Retina (tissue), 1 donor: ENCODE results near the gene OVCA2.

ENCODE experiments used
- DNase-seq: peaks from one replicate; pipeline ENCODE4 v3.0.0-alpha.2; 2016

Gene OVCA2

GRCh38 chr17:2054512-2055291, 12.9 kb downstream of the OVCA2 start, which contains the start of gene HIC1:
Gene HIC1, plus strand, starts transcription at chr17:2055103. Its CDS starts 1,588 bp downstream, at chr17:2056691.
- peak; percentile 92 for DNase-seq

DNA sequence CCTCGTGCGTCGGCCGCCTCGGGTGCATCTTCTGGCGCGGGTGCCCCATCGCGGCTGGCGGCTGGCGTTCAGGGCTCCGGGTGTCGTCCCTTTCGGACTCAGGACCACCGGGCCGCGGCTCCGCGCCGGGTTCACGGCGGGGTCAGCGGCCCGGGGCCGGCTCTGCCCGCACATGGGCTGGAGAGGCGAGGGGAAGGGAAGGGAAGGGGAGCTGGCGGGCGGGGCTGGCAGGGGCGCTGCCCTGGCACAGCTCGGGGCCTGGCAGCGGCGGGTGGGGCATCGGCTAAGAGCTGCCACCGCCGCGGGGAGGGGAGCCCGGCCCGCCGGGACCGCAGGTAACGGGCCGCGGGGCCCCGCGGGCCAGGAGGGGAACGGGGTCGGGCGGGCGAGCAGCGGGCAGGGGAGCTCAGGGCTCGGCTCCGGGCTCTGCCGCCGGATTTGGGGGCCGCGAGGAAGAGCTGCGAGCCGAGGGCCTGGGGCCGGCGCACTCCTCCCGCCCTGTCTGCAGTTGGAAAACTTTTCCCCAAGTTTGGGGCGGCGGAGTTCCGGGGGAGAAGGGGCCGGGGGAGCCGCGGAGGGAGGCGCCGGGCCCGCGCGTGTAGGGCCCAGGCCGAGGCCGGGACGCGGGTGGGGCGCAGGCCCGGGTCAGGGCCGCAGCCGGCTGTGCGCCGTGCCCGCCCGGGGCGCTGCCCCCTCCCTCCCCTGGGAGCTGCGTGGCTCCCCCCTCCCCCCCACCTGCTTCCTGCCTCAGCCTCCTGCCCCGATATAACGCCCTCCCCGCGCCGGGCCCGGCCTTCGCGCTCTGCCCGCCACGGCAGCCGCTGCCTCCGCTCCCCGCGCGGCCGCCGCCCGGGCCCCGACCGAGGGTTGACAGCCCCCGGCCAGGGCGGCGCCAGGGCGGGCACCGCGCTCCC, 13.7 kb downstream of the OVCA2 start:
- no peak for DNase-seq

- peak; percentile 68 for DNase-seq
Measured at GRCh38 chr17:2056206-2057174, 14.7 kb downstream of the OVCA2 start.

- DNase-seq = peak; percentile 65
Measured at GRCh38 chr17:2057175-2057759, 15.4 kb downstream of the OVCA2 start.

DNA sequence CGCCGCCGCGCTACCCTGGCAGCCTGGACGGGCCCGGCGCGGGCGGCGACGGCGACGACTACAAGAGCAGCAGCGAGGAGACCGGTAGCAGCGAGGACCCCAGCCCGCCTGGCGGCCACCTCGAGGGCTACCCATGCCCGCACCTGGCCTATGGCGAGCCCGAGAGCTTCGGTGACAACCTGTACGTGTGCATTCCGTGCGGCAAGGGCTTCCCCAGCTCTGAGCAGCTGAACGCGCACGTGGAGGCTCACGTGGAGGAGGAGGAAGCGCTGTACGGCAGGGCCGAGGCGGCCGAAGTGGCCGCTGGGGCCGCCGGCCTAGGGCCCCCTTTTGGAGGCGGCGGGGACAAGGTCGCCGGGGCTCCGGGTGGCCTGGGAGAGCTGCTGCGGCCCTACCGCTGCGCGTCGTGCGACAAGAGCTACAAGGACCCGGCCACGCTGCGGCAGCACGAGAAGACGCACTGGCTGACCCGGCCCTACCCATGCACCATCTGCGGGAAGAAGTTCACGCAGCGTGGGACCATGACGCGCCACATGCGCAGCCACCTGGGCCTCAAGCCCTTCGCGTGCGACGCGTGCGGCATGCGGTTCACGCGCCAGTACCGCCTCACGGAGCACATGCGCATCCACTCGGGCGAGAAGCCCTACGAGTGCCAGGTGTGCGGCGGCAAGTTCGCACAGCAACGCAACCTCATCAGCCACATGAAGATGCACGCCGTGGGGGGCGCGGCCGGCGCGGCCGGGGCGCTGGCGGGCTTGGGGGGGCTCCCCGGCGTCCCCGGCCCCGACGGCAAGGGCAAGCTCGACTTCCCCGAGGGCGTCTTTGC, 16.2 kb downstream of the OVCA2 start:
- DNase-seq = peak; percentile 74

- DNase-seq = peak; percentile 52
Measured at GRCh38 chr17:2058586-2059546, 17.0 kb downstream of the OVCA2 start.

GRCh38 chr17:2059547-2060384, 17.9 kb downstream of the OVCA2 start:
- no peak for DNase-seq

DNA sequence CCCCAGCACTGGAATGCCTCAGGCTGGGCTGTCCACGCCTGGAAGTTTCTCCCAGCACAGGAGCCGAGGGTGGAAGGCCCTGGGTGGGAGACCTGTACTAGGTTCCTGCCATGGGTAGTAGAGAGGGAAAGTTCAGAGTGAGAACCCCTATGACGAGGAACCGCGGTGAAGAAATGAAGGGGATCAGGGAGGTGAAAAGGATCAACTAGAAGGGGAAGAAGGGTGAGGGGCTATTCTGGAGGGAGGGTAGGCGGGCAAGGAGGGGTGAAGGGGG, 18.5 kb downstream of the OVCA2 start:
- no peak for DNase-seq

DNA sequence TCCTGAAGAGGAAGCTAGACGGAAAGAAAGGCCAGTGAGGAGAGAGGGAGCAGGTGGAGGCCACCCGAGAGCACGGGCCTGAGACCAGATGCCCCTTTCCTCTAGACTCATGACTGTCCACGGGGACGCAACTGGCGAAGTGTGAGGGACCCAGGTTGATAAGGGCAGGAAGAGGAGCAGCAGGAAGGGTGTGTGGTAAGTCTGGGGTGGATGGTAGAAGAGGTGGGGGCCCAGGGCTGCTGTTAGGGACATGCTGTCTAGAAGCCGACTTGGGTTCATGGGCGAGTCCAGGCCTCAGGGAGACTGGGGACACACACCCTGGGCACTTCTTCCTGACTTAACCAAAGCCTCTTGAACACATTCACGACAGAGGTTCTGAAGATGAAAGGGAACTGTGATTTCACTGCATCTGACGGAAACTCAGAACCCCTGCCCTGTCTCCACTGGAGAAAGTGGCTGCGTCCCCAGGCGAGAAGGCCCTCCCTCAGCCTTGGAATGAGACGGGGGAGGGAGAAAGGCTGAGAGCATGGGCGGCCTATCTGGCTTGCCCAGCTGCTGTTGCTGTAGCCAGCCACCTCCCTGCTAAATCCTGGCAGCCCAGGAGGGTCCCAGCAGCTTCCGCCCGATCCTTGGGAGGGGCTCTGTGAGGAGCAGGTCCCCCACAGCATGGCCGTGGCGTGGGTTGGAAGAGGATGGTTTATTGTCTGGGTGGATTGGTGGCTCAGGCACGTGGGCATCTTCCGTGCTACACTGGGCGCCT, 19.0 kb downstream of the OVCA2 start:
- no peak for DNase-seq

DNA sequence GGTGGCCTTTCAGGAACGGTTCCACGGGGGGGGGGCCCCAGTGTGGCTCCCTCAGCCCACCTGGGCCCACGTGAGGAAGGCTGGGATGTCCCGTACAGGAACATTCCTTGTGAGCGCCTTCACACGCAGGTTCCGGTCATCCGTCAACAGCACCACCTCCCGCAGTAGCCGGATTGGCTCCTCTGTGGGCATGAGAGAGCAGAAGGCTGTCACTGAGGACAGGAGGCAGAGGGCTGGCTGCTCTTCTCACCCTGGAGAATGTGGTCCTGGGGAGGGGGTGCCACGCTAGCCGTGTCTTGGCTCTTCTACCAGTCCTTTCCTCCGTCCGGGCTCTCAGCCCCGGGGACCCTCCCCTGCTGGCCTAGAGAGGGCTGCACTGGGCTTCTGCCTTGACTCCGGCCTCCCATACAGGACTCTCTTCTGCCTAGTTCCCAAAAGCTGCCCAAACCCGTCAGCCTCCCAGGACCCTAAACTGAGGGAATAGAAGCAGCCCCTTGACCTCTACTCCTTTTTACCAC, 19.7 kb downstream of the OVCA2 start:
- DNase-seq = no peak

GRCh38 chr17:2062571-2063183, 20.9 kb downstream of the OVCA2 start:
- no peak for DNase-seq

DNA sequence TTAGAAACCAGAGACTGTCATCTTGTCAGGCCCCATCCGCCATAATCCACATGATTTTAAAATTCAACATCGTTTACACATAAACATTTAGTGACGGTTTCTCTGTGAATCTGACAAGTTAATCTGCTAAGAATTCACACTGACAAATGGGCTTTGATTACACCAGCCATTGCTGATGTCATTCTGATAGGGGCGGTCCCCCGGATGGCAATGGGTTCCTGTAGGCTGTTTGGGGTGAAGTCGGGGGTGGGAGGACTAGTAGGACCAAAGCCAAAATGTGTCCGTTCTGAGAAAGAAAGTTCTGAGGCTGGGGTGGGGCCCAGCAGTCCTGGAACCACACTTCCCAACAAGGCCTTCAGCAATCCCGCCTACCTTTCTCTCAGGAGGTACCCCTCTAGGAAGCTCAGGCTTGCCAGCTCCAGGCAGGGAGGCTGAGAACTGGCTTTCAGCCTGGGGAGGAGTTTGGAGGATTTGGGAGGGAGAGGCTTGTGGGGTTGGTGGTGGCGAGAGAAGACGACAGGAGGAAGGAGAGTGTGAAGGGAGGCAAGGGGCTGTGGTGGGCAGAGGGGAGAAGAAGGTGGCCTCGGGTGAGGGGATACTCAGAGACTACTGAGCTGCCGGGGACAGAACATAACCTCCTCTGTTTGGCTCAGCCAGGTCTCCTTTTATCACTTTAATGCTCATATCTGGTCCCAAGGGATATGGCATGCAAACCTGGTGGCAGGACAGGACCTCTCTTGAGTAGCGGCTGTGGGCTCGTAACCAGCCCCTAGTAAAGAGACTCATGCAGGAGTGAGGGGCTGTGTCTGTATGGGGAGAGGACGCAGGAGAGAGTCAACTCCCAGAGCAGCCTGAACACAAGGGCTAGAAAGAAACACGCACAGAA, 21.7 kb downstream of the OVCA2 start:
- no peak for DNase-seq

GRCh38 chr17:2064147-2064489, 22.3 kb downstream of the OVCA2 start:
- DNase-seq = no peak

DNA sequence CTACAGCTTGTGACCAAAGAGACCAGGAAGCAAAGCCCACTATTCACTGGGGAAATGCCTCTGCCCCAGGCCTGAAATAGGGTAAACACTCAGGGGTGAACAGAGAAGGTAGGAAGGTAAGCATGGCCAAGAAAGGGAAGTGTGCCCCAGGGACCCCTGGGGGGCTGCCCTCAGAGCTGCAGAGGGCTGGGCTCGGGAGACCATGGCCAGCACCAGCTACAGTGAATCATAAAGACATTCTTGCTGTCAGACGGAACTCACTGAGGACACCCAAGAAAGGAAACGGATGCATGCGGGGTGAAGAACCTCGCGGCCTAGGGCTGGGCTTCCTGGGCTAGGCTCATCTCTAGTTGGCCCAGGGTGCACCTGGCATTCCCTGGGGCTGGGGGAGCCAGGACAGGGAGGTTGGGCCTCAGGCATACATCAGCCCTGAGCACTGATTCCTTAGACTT, 22.7 kb downstream of the OVCA2 start:
- no peak for DNase-seq

DNA sequence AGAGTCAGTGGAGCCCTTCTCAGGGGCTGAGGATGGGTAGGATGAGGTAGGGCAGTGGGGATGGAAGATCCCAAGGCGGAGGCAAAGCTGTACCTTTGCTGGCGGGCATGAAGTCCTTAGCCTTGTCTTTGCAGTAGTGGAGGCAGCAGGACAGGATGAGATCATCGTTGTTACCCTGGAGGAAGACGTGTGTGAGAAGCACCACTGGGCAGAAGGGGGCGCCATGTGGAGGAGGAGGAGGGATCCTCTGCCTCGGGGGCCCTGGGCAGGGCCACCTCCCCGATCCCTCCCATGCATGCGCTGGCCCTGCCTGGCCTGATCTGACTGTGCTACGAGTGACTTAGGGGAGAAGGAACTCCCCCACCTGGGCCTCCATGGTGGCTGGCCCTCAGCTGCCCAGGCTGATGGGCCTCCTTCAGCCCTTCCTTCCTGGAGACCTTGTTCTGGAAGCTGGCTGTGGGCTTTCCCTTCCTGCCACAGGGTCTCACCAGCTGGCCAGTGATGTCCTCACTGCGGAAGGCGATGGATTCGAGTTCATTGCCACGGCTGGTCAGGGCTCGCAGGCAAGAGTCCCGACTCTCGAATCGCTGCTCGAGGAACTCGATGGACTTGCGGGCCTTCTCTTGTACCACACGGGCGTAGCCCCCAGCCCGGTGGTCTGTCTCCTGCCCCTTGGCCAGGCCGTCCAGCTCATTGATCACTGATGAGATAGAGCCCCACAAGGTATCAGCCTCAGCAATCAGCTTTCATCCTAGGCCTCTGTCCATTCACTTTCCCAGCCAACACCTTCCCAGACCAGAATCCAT, 23.4 kb downstream of the OVCA2 start:
- no peak for DNase-seq

DNA sequence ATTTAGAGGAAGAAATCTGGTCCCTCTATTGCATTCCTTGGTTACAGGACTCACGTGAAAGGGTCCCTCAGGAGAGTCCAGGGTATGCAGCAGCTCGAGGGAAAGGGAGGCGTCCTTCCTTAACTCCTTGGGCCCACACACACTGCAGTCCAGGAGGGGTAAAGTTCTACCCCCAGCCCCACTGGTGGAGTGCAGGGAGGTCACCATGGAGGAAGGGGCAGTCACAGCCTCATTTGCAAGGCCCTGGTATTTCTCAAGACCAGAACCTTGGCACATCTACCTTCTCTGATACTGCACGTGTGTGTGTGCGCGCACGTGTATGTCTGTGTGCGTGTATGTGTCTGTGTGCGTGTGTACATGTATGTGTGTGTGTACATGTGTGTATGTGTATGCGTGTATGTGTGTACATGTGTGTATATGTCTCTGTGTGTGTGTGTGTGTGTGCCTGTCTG, 24.2 kb downstream of the OVCA2 start:
- no peak for DNase-seq
